IPS-NIHi7 (cell line): ENCODE data around the gene KATNA1.
A peak's percentile ranks its signal among the peaks of the same experiment; 100 is the strongest.
"Not testable (repeated sequence)": the region's sequence is repeated elsewhere in the genome, so short reads cannot be mapped to it uniquely, and the experiment has no call there.

Source experiments
- DNase-seq: peaks from one replicate; pipeline ENCODE4 v3.0.0; 2012; ENCODE audit warnings: mixed read lengths; ENCODE audit errors: extremely low spot score

KATNA1 gene

DNA sequence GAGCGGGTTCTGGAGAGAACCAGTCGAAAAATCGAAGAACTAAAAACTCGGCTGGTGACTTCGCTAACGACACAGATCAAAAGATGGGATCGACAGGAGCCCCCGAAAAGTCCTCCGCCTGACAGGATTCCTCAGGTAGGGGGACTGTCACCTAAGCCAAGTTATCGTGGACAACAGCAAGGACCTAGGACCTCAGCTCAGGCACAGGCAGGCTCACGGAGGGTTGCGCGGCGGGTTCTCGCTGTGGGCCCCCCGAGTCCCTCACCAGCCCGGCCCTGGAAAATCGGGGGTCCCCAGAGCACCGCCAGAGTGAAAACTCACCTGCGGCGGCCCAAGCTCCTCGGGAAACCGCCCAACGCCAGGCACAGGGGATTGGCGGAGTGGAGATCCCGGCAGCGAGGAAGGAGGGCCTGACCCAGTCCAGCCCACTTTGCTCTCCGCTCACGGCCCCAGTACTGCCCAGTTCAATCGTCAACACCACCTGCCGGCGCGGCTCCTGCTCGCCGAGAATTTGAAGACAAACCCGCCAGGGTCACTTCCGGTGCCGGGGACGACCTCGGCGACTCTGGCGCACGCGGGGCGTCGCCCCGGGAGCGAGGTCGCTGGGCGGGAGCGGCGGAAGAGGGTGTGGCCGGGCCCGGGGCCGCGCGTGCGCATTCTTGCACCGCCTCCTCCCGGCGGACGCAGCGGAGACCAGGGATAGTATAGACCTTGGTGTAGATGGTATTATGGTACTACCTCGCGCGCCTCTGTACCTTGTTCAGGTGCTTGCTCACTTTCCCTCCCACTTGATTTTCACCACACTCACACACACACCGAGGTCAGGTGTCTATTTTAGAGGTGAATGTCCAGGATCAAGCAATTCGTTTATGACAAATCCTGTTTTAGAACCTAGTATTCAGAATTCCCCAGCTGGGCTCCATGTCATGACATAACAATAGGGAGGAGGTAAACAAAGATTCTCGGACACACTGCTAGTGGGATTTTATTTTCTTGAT is at the start of gene KATNA1:
KATNA1 (minus strand) TSS at position 567 of the 998 bp plus-strand sequence. CDS start 10,167 bp downstream, outside the sequence.
- peak; percentile 99 for DNase-seq

DNA sequence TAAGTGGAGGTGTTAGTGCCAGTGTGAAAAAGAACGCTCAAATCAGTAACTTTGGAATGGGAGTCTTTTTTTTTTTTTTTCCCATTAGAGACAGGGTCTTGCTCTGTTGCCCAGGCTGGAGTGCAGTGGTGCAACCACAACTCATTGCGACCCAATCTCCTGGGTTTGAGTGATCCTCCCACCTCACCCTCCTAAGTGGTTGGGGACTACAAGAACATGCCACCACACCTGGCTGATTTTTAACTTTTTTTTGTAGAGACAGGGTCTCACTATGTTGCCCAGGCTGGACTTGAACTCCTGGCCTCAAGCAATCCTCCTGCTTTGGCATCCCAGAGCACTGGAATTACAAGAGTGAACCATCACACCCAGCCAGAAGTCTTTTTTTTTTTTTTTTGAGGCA is 49.7 kb upstream of the KATNA1 start:
- no peak for DNase-seq

DNA sequence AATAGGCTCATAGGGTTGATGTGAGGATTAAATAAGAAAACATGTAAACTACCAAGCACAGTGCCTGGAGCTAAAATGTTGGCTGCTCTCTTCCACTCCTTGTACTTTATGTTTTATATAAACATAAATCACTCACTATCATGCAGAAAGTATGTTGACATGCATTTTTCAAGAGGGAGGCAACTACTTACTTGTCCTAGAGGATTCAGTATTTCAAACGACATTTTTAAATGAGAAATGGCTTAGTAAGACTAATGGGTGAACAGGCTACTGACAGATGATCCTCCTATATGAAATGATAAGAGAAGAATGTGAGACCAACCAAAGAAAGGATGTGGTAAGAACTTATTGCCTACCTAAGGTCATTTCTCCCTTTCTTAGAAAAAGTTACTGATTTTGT is 48.4 kb upstream of the KATNA1 start:
- DNase-seq = no peak

DNA sequence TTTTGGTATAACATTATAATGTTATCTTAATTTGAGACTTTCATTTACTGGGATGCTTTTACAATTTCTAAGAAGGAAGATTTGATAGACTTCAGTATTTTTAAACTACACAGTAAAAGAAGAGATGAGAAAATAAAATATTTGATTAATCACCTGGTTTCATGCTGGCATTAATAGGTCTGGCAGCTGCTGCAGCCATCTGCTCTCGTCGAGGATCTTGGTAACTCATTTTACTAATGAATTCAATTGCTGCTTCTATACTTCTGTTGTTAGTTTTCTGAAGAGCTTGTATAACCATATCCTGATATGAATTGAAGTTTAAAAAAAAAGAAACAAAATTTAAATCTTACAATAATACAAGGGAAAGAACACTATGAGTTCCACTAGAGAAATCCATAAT is 46.4 kb upstream of the KATNA1 start:
- DNase-seq = no peak

DNA sequence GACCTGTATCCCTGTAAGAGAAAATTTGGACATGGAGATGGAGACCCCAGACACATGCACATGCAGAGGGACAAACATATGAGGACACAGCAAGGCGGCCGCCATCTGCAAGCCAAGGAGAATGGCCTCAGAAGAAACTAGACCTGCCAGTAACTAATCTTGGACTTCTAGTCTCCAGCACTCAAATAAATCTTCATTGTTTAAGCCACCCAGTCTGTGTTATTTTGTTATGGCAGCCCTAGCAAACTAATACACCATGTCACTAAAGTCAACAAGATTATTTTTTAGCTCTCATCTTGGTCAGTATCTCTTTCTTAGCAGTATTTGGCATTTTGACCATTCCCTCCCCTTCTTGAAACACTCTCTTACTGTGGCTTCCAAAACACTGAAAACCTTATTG is 42.7 kb upstream of the KATNA1 start:
- DNase-seq = no peak

DNA sequence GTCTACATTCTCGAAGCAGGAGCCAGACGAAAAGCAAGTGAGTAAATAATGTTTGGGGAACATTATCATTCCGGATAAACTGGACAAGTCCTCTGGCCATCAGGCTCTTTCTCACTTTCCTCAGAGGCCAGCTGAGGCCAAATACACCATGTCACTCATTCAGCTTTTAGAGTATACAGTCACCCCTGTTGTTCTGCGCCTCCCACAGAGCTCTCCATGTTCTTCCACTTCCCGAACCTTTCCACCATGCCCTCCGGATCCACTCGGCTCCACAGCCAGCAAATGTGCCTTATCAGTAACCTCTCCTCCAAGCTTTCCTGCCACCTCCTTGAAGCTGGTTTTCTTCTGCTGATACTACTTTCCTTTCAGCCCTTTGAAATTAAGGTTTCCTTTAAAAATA is 37.7 kb upstream of the KATNA1 start:
- no peak for DNase-seq

DNA sequence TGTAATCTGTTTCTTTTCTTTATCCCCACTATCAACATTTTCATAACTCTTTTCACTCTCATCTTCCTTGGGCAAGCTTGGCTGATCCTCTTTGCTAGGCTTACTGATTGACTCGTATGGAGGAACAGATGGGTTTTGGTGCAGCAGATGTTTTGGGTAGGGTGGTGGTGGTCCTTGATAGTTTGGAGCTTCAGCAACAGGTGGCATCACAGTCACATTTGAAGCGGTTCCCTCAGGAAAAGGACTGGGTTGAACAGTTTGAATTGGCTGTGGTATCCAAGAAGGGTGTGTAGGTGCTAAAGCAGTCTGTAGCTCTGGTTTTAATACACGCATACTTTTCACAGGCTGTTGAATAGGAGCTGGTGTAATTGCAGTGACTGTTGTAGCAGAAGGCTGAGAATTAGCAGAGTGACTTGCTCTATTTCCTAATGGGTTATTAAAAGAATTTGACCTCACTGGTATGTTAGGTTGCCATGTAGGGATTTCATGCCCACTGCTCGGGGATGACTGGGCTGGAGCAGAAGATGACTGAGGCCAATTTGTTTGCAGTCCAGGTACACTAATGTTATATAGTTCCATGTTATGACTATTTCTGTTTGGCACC is 34.8 kb upstream of the KATNA1 start:
- no peak for DNase-seq

DNA sequence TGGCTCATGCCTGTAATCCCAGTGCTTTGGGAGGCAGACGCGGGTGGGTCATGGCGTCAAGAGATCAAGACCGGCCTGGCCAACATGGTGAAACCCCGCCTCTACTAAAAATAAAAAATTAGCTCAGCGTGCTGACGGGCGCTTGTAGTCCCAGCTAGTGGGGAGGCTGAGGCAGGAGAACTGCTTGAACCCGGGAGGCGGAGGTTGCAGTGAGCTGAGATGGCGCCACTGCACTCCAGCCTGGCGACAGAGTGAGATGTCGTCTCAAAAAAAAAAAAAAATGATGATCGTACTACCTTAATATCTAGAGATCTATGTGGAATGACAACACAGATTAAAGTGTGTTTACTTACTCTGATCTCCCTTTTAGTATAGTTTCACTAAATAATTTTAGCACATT is 33.3 kb upstream of the KATNA1 start:
- not testable (repeated sequence) for DNase-seq

DNA sequence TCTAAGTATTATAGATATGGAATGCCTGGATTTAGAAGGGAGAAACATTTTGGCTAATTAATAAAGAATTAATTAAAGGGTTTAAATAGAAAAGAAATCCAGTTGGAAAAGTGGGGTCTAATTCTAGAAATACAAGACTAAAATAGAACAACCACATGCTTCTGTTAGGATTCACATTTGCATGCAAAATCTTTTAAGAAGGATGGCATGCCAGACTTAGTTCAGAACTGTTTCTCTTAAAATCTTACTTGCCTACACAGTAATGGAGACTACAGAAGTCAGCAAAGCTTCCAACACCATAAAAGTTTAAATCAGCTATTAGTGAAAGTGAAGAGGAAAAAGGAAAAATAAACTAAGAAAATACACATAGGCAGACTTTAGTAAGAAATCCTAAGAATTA is 32.7 kb upstream of the KATNA1 start:
- DNase-seq = no peak

DNA sequence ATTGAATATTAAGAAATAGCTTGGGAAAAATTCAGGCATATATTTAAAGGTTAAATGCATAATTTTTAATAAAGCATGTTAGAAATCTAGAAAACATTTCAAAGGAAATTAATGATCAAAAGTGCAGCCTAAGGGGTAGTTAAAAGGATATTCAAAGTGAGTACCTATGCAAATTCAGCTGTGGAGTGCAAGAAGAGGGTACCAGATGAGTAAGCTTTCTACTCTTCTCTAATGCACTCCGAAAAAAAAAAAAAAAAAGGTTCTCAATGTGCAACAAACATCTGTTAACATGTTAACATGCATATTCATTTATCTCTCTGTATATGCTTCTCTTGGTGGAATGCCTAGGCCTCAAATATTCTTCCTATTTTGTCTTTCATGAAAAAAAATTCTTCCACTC is 32.0 kb upstream of the KATNA1 start:
- no peak for DNase-seq

DNA sequence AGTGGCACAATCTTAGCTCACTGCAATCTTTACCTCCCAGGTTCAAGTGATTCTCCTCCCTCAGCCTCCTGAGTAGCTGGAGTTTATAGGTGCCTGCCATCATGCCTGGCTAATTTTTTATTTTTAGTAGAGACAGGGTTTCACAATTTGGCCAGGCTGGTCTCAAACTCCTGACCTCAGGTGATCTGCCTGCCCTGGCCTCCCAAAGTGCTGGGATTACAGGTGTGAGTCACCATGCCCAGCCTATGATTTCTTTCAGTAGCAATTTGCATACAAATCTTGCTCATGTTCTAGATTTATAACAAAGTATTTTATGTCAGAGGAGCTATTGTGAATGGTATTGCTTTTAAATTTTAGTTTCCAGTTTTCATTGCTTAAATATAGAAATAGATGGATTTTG is 23.8 kb upstream of the KATNA1 start:
- not testable (repeated sequence) for DNase-seq

DNA sequence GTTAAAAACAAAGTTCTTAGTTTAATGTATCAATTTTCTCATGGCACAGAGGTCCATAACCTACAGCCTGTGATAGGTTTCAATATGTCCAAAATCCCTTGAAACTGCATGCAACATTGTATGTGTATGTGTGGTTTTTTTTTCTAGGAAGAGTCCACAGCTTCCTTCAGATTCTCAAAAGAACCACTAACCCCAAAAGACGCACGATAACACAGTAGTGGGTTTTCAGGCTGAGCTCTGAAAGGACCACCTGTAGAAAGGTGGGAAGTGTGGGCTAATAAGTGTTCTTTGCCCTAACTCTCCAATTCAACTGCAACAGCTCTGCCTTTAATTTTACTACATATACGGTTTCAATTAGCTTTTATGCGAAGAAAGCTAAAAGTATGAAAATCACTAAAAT is 11.5 kb upstream of the KATNA1 start:
- no peak for DNase-seq

DNA sequence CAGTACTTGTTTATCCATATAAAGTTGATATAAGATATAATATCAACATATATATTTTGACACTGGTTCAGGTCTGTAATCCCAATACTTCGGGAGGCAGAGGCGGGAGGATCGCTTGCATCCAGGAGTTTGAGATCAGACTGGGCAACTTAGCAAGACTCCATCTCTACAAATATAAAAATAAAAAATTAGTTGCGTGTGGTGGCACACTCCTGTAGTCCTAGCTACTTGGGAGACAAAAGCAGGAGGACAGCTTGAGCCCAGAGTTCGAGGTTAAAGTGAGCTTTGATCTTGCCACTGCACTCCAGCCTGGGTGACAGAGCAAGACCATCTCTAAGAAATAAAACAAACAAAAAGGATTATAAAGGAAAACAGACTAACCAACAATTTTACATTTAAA is 8.9 kb upstream of the KATNA1 start:
- no peak for DNase-seq

DNA sequence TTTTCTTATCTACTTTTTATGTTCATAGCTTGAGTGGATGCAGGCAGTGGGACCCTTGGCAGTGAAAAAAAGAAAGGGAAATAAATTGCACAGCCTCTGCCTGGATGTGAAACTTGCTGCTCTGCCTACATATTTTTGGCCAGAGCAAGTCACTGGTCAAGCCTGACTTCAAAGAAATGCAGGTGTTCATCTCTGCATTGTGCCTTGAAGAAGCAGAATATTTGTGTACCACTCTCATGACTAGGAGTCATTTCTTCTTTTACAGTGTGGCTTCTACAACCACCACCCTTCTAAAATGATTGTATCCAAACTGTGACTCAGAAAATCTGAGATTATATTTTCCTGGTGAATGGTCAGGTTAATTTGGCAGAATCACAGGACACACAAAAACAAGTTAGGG is 2.5 kb upstream of the KATNA1 start:
- DNase-seq = no peak

DNA sequence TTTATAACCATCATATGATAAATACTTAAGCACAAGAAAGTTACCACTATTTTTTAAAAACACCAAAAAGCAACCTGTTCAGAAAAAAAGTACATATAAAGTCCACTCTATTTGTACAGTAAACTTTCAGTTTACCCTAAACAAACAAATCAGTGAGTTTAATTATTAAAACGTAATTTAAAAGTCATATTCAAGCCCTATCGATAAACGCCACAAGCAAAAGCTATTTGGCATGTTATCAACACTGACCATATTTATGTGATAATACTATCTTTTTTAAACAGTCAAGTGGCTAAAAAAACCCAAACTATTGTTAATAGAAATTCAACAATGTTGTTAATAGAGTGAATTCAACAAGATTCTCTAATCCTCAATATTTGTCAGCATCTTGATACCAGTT is 1.9 kb downstream of the KATNA1 start:
- no peak for DNase-seq

DNA sequence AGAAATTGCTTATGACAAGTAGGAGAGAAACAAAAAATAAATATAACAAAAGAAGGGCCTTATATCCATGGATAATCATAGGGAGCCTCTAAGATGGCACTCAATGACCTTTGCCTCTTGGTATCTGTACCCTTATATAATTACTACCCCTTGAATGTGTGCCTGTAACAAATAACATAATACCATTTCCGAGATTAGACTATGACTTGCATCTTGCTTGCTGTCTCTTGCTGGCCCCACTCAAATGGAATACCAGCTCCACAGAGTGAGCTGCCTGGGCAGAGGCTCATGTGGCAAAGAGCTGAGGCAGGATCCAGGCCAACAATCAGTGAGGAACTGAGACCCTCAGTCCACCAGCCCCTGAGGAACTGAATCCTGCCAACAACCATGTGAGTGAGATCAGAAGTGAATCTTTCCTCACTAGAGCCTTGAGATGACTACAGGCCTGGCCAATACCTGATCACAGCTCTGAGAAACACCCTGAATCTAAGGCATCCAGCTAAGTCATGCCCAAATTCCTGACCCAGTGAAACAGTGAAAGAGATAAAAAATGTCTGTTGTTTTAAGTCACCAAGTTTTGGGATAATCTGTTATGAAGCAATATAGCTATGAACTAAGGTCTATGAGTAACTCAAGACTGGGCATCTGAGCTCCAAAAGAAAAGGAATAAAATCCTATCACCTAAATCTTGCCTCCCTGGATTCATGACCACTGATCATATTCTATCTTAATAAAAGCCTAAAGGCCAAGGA is 5.5 kb downstream of the KATNA1 start:
- no peak for DNase-seq

DNA sequence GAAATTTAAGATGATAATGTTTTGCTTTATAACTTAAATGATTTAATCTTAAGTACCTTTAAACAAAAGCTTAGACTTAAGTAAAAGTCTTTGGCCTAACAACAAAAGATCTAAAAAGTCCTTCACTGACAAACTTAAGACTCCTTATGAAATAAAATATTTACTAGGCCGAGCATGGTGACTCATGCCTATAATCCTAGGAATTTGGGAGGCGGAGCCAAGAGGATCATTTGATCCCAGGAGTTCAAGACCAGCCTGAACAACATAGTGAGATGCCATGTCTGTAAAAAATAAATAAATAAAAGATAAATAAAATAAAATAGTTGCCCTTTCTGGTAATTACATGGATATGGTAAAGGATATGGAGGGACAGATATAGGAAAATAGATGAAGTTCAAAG is 12.4 kb downstream of the KATNA1 start:
- no peak for DNase-seq

DNA sequence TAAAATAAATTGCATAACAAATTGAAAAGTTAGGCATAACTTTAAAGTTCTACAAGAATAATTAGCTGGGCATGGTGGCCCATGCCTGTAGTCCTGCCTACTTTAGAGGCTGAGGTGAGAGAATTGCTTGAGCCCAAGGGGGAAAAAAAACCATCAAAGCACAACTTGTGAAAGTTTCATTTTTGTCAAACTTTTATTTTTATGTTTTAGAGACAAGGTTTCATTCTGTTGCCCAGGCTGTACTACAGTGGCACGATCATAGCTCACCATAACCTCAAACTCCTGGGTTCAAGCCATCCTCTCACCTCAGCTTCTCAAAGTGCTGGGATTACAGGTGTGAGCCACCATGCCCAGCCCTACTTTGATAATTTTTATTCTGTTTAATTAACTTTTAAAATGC is 14.2 kb downstream of the KATNA1 start:
- DNase-seq = no peak

DNA sequence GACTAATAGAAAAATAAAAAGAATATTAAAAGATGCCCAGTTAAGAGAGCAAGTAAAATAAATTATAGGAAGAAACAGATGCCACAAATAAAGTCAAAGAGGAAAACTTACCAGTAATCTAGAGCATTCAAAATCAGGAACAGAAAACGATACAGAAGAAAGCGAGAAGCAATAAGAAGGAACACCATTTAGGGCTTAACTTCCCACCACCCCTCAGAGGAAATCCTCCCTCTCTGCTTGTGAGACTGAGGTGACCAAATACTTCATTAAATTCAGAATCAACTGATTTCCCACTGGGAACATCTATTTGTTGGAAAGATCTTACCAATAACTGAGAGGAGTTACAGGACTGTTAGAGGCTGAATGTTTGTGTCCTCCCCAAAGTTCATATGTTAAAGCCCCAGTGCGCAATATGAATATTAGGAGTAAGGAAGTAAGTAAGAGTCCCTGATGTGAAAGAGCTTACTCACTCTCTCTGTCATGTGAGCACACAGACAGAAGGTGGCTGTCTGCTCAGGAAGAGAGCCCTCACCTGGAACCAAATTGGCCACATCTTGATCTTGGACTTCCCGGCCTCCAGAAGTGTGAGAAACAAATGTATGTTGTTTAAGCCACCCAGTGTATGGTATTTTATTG is 19.5 kb downstream of the KATNA1 start:
- no peak for DNase-seq

DNA sequence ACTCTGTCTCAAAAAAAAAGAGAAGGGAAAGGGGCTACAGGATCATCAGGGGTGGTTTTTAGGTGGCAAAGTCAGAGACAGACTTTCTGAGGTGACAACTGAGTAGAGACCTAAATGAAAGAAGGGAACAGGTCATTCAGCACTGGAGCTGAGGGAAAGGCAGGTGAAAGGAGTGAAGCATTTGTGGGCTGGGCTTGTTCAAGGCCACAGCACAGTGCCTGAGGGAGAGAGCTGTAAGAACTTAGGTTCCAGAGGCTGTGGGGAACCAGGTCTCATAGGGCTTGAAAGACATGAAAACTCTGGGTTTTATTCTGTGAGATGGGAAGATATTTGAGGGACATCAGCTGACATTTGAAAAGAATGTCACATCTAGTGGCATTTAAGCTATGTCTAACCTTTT is 20.8 kb downstream of the KATNA1 start:
- no peak for DNase-seq

DNA sequence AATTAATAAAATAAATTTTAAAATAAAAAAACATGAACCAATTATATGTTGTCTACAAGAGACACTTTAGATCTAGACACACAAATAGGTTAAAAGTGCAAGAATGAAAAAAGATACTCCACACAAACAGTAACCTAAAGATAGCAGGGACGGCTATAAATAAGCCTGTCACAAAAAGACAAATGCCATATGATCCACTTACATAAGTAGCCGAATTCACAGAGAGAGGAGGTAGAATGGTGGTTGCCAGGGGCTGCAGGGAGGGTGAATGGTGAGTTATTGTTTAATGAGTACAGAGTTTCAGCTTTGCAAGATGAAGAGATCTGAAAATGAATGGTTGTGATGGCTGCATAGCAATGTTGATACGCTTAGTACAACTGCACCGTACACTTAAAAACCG is 32.7 kb downstream of the KATNA1 start:
- DNase-seq = no peak

DNA sequence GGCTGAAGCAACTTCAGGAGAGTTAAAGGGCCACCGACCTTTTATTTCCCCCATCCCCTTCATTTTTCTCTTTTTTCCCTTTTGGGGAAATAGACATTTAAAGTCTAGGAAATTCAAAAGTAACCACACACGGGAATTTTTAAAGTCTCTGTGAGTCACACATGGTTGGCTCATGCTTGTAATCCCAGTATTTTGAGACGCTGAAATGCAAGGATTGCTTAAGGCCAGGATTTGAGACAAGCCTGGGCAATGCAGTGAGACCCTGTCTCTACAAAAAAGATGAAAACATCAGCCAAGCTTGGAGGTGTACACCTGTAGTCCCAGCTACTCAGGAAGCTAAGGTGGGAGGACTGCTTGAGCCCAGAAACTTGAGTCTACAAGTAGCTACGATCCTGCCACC is 34.2 kb downstream of the KATNA1 start:
- no peak for DNase-seq
